D721Med (cell line): ENCODE data around the gene CASS4.

Experiments
- DNase-seq: peaks from one replicate; pipeline ENCODE4 v3.0.0; 2011; ENCODE audit warnings: low spot score; ENCODE audit not compliant: insufficient read length
- FAIRE-seq: peaks from 2 replicates; lab custom pipeline; 2011; peaks lifted over from hg19 to GRCh38; lab: Jason Lieb, UNC
- TF ChIP-seq, protein P1 (sequence below): IDR thresholded peaks from 2 replicates; pipeline ENCODE4 v1.5.1; 2012; ENCODE audit warnings: mild to moderate bottlenecking, control low read depth; ENCODE audit not compliant: insufficient read depth; ENCODE audit errors: missing control alignments

Gene CASS4

GRCh38 chr20:56451056-56451765, 39.2 kb downstream of the CASS4 start:
- FAIRE-seq (no peak), DNase-seq (no peak)
- TF ChIP-seq, protein P1, sequence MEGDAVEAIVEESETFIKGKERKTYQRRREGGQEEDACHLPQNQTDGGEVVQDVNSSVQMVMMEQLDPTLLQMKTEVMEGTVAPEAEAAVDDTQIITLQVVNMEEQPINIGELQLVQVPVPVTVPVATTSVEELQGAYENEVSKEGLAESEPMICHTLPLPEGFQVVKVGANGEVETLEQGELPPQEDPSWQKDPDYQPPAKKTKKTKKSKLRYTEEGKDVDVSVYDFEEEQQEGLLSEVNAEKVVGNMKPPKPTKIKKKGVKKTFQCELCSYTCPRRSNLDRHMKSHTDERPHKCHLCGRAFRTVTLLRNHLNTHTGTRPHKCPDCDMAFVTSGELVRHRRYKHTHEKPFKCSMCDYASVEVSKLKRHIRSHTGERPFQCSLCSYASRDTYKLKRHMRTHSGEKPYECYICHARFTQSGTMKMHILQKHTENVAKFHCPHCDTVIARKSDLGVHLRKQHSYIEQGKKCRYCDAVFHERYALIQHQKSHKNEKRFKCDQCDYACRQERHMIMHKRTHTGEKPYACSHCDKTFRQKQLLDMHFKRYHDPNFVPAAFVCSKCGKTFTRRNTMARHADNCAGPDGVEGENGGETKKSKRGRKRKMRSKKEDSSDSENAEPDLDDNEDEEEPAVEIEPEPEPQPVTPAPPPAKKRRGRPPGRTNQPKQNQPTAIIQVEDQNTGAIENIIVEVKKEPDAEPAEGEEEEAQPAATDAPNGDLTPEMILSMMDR: no peak

DNA sequence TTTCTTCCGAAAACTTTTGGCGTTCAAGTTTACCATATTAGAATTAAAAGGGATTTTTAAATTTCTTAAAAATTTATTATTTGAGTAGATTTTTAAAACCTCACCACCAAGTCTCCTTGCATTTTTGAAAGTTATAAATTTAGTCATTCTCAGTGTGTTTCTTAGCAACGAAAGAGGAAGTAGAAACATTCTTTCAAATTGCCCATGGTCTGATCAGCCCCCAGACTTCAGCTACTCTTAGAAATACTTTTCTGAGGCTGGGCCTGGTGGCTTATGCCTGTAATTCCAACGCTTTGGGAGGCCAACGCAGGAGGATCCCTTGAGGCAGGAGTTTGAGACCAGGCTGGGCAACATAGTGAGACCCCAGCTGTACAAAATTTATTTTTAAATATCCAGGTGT, 41.3 kb downstream of the CASS4 start:
- FAIRE-seq: no peak
- DNase-seq: no peak
- TF ChIP-seq, protein P1: no peak

GRCh38 chr20:56454754-56455153, 42.7 kb downstream of the CASS4 start:
- FAIRE-seq (no peak), DNase-seq (no peak)
- TF ChIP-seq, protein P1: no peak

DNA sequence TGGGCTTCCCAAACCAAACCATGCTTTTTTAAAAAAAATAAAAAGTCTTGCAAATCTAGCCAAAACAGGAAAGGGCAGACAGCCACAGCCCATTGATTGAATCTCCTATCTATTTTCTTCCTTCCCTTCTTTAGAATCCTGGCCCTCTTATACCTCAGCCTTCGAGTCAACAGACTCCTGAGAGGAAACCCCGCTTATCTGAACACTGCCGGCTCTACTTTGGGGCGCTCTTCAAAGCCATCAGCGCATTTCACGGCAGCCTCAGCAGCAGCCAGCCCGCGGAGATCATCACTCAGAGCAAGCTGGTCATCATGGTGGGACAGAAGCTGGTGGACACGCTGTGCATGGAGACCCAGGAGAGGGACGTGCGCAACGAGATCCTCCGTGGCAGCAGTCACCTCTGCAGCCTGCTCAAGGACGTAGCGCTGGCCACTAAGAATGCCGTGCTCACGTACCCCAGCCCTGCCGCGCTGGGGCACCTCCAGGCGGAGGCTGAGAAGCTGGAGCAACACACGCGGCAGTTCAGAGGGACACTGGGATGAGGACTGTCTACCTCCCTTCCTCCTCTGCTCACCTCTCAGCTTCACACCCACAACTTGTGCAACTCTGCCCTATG, 46.3 kb downstream of the CASS4 start:
- TF ChIP-seq, protein P1: no peak
- no peak for DNase-seq
- no peak for FAIRE-seq

- TF ChIP-seq, protein P1: no peak
- DNase-seq (no peak), FAIRE-seq (no peak)
Observed at GRCh38 chr20:56460459-56460858, 48.4 kb downstream of the CASS4 start.

- no peak for FAIRE-seq
Observed at GRCh38 chr20:56461576-56461975, 49.5 kb downstream of the CASS4 start.

More at GRCh38 chr20:56461576-56461975, 49.5 kb downstream of the CASS4 start:
- no peak for DNase-seq
- TF ChIP-seq, protein P1: no peak
